Measurements from ENCODE around the gene PDLIM4.
A peak's percentile ranks its signal among the peaks of the same experiment; 100 is the strongest.

The PDLIM4 gene

DNA sequence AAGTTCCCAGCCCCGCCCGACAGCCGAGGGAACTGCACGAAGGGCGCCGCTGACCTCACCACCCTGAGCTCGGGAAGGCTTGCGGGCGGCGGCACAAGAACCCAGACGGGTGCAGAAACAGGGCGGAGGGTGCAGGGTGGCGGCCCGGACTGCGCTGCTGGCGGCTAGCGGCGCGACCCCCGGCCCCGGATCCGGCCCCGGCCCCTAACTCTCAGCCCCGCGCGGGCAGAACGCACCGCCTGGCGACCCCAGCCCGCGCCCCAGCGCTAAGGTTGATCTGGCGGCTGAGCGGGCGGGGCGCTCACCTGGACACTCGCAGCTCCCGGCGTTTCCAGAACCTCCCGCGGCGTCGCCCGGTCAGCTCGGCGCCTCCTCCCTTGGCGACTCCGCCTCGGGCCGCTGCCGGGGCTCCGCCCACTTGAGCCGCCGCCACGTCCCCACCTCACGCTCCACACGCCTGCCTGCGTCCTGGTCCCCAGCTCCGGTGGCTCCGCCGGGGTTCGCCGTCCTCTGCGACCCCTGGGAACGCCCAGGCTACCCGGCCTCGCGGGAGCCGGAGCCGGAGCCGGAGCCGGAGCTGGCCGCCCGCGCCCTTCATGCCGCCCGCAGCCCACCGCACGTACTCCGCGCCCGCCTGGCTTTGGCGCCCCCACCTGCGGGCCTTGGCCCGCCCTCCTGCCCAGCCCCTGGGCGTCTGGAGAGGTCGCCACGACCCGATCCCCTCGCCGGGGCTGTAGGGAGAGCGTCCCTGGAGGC, 29.8 kb upstream of the PDLIM4 start, which contains the start of gene P4HA2:
TSS of gene P4HA2 (minus strand) at position 369 of the 756 bp plus-strand sequence. CDS start 9,227 bp downstream, outside the sequence.
- DNase-seq (ENCODE audit: low read depth): peak; percentile 84

DNA sequence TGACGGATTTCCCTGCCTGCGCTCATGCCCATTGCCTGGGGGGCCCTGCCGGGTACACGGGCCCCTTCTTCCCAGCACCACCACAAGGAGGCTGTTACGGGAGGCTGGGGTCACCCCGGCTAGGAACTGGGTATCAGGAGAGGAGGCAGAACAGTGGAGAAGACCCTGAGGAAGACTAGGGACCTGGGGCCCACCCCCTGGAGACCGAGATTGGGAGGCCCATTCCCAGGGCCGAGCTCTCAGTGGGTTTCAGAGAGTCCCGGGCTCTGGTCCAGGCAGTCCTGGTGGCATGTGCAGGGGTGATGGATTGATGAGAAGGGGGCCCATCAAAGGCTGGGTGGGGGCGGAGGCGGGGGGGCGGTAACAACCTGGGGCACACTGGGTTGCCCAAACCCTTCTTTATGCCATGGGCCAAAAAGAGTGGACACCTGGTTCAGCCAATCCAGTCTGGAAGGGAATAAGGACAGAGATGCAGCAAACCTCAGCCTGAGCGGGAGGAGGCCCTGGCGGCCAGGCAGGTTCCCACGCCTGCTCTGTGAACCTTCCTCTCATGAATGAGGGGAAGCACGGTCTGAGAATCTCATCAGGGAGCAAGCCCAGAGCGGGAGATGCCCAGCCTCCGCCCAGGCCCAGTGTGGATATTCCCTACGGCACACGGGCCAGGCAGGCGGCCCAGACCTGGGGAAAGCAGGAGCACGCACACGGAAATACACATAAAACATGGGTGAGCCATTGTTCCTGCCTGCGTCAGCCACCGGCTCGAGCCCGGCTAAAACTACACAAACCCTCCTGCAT, 29.1 kb upstream of the PDLIM4 start:
- no peak for DNase-seq (ENCODE audit: low read depth)

DNA sequence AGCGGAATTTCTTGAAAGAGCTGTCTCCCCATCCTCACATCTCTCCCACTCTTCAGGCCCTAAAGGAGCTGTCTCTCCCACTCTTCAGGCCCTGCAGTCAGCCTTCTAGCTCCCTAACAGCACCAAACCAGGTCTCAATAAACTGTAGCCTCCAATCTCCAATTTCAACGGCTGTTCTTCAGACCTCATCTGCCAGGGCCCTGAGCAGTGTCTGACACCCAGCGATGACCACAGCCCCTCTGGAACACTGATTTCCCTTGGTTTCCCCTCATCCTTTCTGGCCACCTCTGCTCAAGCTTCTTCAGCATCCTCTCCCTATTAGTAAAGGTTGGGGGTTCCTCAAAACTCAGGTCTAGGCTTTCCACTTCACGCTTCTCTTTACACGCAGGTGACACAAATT, 28.3 kb upstream of the PDLIM4 start:
- DNase-seq (ENCODE audit: low read depth): no peak

DNA sequence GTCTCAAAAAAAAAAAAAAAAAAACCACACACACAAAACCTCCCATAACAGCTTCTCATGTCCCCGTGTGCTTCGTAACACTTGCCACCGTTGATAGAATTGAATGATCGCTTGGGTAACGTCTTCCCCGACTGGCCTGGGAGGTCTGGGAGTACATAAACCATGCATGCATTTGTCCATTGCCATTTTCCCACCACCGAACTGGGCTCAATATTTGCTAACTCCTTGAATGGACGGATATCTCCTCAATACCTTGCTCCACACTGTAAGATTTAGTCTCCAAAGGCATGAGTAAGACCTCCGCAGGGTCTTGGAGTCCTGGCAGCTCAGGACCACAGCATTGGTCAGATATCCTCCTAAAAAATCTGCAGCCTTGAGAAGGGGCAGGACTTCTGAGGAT, 26.6 kb upstream of the PDLIM4 start:
- DNase-seq (ENCODE audit: low read depth): no peak

DNA sequence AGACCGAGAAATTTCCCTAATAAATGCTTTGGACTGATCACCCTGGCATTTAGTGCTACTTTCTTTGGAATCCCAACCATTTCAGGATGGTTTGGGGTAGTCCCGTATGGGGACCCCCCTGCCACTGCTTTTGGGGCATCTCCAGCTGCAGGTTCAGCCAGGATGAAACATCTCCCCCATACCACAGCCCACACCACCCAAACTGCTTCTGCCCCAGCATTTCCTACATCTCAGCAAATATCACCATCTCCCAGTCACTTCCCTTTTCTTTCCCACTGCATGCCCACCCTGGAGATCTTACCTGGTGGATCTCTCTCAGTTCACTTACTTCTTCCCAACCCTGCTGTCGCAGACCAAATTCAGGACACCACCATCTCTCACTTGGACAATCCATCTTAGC, 25.0 kb upstream of the PDLIM4 start:
- no peak for DNase-seq (ENCODE audit: low read depth)

DNA sequence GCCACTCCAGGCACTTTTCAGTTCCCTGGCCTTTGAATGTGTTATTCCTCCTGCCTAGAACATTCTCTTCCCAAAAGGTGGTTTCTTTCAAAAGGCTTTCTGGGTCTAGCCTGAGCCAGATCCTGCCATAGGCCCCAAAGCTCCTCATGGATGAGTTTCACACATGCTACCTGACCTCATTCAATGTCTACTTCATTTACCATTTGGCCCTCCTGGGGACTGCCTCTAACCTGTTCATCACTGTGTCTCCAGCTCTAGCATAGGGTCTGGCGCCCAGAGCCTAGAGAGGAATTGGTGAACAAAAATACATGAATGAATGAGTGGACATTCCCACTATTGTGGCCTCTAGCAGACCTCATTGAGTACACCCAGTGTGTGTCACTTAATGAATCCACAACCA, 24.4 kb upstream of the PDLIM4 start:
- no peak for DNase-seq (ENCODE audit: low read depth)

DNA sequence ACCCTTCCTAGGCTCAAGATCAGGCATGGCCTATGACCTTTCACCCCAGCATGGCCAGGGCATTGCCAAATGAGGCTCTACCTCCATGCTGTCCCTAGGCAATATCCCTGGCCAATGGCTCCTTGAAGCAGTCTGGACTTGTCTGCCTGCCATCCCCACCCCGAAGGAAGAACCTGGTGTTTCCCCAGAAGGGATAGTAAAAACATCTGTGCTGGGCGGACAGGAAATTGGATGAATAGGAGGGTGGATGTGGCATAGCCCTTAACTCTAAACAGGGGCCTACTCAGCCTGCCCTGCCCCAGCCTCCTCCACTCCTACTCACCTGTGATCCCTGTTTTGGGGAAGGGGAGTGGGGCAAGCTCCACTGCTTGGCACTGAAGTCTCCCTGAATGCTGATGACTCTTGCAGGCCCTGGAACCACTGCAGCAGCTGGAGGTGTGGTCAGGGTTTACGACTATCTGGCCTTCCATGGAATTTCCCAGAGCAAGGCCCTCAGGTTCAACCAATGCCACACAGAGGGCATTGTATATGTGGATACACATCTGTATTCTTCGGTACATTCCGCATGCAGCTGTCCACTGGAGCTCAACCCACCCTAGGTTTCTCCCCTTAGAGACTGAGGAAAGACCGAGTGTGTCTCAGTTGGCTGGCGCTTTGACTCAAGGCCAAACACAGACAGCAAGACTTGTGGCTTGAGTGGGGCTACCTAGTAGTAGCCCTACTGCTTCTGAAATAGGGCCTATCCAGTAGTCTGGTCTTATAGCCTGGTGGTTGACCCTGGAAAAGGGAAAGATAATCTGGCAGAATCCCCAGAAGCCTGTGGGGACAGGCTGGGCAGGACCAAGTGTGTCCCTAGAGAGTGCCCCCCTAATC, 23.4 kb upstream of the PDLIM4 start:
- no peak for DNase-seq (ENCODE audit: low read depth)

DNA sequence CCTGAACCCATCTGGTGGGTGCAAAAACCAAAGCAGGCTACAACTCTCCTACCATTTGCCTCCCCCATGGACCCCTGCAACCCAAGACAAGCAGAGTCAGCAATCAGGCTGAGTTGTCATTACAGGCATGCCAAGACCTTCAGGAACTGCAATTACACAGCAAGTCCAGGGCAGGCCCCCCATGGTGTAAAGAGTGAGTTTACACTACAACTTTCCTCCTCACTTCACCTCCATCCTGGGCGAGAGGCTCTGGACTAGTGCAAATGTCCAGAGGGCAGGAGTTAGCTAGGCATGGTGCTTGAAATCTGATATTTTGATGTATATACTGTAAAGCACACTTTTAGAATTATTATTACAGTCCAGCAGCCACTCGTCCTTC, 22.8 kb upstream of the PDLIM4 start:
- no peak for DNase-seq (ENCODE audit: low read depth)

DNA sequence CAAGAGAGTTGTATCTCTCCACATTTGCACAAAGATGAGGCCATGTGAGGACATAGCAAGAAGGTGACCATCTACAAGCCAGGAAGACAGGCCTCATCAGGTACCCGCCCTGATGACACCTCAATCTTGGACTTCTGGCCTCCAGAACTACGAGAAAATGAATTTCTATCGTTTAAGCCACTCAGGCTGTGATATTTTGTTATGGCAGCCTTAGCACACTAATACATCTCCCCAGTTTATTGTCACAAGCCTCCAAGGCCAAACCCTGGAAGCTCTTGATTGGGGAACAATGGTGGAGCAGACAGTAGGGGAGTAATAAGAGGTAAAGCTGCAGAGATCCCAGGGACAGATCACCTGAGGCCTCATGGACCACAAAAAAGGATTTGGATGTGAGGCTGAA, 22.2 kb upstream of the PDLIM4 start:
- no peak for DNase-seq (ENCODE audit: low read depth)

DNA sequence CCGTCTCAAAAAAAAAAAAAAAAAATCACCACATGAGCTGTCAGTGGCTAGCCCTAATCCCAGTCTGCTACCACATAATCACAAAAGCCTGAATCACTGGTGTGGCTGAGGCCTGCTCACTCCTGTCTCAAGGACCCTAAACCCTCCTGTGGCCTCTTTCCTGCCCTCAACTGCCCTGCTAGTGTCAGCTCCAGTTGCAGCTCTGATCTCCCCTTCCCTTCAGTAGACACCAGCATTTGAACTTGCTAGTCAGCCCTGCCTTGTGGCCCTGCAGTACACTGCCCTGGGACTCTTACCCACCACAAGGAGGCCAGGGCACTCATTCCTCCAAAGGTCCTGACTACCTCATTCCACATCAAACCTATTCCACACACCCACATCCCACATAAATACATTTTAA, 20.4 kb upstream of the PDLIM4 start:
- peak; percentile 16 for DNase-seq (ENCODE audit: low read depth)

DNA sequence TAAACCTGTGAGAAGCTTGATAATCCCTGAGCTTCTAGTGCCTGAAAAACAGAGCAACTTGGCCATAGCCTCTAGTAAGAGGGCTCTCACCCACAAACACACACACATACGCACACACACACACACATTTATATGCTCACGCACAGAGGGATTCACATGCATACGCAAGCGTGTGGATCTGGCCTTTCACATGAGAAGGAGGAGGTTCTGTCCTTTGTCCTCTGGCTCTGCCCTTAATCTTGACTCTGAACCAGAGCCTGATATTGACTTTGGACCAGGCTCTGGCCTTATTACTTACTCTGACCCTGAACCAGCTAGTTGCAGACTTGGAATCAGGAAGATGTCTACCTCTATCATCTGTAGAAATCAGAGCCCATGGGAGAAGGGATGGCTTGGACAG, 19.8 kb upstream of the PDLIM4 start:
- no peak for DNase-seq (ENCODE audit: low read depth)

DNA sequence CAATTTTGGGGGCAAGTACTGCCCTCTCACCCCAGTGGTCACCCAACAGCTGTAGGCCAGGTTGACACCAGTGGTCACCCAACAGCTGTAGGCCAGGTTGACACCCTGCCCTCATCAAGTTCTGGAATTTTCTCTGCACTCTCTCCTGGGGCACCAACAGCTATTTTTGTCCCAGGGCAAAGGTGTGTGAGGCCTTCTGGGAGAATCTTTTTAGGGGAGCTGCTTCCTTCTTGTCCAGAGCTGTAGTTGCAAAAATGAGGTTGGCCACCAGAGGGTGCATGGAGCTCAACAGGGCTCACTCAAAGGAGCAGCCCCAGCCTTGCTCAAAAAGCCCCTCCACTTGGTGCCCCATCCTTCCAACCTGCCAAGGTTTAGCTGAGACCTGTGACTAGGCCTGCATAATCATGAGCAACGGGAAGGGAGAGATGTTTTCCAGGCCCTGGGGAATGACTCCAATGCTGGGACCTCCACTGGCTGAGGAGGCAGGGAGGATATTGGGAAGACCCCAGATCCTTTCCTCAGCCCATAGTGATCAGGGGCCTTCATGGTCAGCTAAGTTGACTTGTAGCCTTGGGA, 19.2 kb upstream of the PDLIM4 start:
- peak; percentile 73 for DNase-seq (ENCODE audit: low read depth)

DNA sequence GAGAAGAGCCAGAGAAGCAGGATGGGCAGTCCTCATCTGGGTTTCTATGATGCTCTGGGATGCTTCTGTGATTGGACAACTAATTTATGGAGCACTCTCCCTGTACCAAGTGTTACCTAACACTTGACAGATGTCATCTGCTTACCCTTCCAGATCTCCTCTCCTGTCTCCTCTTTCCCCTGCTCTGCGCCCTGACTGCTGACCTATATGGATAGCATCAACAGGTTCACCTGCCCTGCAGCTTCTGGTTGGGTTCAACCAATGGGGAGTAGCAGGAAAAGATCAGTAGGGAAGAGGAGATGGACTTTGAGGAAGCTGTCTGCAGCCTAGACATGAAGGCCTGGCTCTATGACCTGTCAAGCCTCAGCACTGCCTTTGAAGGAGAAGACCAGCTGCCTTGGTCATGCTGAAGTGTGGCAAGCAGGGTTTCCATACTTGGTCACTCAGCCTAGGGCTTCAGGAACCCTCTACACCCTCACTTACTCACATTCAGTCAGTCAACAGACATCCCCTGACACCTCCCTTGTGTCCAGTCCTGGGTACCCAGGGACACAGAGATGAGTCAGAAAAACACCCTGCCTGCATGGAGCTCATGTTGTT, 18.5 kb upstream of the PDLIM4 start:
- DNase-seq (ENCODE audit: low read depth): no peak

DNA sequence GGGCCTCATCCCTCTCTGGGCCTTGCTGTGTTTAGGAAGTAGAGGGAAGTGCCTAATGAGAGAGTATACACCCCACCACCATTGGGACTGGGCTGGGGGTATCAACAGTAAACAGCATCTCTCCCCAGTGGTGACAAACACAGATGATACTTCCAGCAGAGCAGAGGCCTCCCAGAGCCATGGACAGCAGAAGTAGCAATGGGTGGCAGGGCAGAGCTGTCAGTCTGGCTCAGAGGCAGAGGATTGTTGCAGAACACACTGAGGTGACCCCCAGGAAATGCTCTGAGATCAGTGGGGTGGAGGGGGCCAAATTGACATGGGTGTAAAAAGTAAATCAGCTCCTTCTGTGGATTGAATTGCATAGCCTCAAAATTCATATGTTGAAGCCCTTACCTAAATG, 17.7 kb upstream of the PDLIM4 start:
- no peak for DNase-seq (ENCODE audit: low read depth)

DNA sequence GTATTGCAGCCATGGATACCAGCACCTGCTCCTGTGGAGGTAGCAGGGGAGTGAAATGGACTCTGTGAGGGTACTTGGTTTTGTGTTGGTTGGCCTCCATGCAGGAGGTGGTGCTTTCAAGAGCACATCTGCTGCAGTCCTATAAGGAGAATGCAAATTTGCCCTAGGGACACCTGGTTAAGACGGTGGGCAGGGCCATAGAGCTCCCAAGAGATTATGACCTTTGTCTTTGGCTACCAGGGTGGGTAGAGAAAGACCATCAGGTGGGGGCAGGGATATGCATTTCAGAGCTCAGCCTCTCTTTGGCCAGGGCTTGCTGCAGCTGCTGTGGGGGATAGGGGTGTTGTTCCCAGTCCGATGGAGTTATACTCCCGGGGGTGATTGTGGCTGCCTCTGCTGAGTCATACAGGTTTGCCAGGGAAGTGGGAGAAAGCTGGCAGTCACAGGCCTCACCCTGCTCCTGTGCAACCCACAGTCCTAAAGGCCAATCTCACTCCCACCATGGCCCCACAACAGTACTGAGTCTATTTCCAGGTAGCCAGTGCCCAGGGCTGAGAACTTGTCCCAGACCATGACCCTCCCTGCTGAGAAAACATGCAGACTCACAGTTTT, 14.0 kb upstream of the PDLIM4 start:
- no peak for DNase-seq (ENCODE audit: low read depth)

DNA sequence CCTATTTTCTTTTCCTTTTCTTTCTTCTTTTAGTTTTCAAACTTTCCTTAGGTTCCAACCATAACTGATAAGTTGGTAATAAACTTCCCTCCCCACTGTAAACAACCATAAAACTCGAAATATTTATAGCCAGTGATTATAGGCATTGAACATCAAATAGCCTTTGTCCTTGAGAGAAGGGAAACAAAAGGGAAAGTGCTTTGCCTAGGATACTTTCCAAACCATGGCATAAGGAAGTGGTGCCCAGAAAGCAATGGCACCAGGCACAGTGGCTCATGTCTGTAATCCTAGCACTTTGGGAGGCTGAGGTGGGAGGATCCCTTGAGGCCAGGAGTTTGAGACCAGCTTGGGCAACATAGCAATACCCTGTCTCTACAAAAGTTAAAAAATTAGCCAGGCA, 11.9 kb upstream of the PDLIM4 start:
- no peak for DNase-seq (ENCODE audit: low read depth)

DNA sequence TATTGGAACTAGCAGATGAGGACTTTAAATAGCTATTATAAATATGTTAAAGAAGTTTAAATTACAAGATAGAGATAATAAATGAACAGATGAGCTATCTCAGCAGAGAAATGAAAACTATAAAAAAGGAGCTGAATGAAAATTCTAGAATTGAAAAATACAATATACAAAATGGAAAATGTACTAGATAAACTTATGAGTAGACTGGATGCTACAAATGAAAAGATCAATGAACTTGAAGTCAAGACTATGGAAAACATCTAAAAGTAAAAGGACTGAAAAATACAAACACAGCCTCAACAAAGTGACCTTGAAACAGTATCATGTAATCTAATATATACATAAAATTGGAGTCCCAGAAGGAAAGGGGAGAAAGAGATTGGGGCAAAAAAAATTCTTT, 10.7 kb upstream of the PDLIM4 start:
- no peak for DNase-seq (ENCODE audit: low read depth)

DNA sequence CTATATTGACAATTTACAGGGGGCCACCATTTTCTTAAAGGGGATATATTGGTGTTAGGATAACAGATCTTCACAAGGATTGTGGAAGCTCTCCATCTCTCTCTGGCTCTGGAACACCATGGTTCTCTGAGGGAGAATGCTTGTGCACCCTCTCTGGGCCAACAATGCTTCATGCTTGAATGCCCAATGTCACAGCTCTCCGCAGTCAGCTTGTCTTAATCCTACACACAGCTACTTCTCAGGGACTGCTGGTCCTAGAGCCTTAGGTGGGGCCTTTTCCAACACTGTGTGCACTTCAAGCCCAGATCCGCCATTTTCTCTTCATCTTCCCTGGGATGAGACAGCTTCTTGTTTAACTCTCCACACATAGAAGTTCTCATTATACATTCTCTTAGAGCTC, 6.9 kb upstream of the PDLIM4 start:
- no peak for DNase-seq (ENCODE audit: low read depth)

DNA sequence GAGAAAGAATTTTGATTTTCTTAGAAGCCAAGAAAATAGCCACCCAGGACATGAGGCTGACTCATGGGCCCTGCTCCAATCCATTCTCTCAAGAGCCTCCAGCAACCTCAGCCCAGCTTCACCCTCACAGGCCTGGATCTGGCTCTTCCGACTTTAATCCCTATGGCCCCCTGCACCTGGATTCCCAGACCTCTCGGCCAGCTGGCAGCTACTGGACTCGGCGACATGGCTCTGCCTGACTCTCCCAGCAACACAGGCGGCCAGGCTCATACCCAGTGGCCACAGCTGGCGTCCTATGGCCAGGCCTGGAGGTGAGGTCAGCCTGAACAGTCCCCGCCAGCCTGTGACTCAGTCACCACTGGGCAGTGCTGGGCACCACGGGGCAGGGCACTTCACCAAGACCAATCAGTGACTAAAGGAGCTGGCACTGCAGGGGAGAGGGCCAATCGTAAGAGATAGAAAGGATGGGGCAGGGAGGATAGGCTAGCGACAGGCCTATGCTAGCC, 6.2 kb upstream of the PDLIM4 start:
- DNase-seq (ENCODE audit: low read depth): no peak

DNA sequence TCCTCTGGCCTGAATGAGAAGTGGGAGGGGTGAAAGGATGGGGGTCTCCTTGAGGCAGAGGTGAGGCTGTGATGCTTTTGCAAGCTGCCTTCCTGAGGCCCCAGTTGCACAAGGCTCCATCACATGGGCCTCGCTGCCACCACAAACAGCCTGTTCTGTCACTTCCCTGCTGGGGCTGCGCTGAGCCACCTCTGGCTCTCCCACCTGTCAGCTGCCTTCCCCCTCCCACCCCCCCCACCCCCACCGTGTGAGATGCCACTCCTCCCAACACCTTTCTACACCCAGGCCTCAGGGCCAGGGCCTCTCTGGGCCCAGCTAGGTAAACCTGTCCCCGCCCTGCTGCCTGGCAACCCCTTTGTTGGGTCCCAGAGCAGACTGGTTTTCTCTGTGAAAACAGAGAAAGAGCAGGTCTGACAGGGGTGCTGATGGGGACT, 4.5 kb upstream of the PDLIM4 start:
- DNase-seq (ENCODE audit: low read depth): no peak

Measured in EH (cell line).